ENCODE results near the gene WDR59. TPM values are rescaled to one million over a fixed set of nuclear protein-coding genes. Genes with fewer than 3 reads are reported as not detected.
A peak's percentile ranks its signal among the peaks of the same experiment; 100 is the strongest.

Gene WDR59
- total RNA-seq, 1 donor, result 14.8 TPM

GRCh38 chr16:74865922-74866598 is 118.9 kb downstream of the WDR59 start:
- Histone ChIP-seq H3K27me3 (ENCODE audit: insufficient read depth, low read length) (no peaks in the 10 kb centered on the region), H3K9me3 (ENCODE audit: low read depth, low read length) (no peaks in the 10 kb centered on the region), H3K4me1 (ENCODE audit: insufficient read depth, low read length) (peaks cover 6% of the 10 kb centered on the region), H3K36me3 (ENCODE audit: insufficient read depth, low read length) (no peaks in the 10 kb centered on the region), H3K27ac (ENCODE audit: low read depth, low read length) (no peak overlapping the region), H3K79me2 (ENCODE audit: insufficient read depth, low read length) (no peaks in the 10 kb centered on the region), H4K20me1 (ENCODE audit: insufficient read depth, low read length) (no peaks in the 10 kb centered on the region), H3K4me2 (ENCODE audit: insufficient read depth, low read length) (peak overlapping the region; percentile 80), H3K4me3 (ENCODE audit: insufficient read depth, low read length) (peak overlapping the region; percentile 63), H2AFZ (ENCODE audit: low read length) (peak overlapping the region; percentile 63)
- TF ChIP-seq, protein P1, sequence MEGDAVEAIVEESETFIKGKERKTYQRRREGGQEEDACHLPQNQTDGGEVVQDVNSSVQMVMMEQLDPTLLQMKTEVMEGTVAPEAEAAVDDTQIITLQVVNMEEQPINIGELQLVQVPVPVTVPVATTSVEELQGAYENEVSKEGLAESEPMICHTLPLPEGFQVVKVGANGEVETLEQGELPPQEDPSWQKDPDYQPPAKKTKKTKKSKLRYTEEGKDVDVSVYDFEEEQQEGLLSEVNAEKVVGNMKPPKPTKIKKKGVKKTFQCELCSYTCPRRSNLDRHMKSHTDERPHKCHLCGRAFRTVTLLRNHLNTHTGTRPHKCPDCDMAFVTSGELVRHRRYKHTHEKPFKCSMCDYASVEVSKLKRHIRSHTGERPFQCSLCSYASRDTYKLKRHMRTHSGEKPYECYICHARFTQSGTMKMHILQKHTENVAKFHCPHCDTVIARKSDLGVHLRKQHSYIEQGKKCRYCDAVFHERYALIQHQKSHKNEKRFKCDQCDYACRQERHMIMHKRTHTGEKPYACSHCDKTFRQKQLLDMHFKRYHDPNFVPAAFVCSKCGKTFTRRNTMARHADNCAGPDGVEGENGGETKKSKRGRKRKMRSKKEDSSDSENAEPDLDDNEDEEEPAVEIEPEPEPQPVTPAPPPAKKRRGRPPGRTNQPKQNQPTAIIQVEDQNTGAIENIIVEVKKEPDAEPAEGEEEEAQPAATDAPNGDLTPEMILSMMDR (IDR thresholded peaks at IDR 0.05; ENCODE audit: extremely low read depth, low read depth, low read length), result no peak
- no peak for DNase-seq (ENCODE audit: insufficient read length, low spot score, missing footprints)

- peak; percentile 88 for DNase-seq (ENCODE audit: insufficient read length, low spot score, missing footprints)
- H3K27ac ChIP-seq (ENCODE audit: low read depth, low read length), result no peak overlapping the region
- peaks cover 8% of the 10 kb centered on the region for H3K27me3 ChIP-seq (ENCODE audit: insufficient read depth, low read length)
- H3K79me2 ChIP-seq (ENCODE audit: insufficient read depth, low read length), result no peaks in the 10 kb centered on the region
- H3K4me3 ChIP-seq (ENCODE audit: insufficient read depth, low read length), result no peak overlapping the region
- no peaks in the 10 kb centered on the region for H3K36me3 ChIP-seq (ENCODE audit: insufficient read depth, low read length)
- H4K20me1 ChIP-seq (ENCODE audit: insufficient read depth, low read length), result no peaks in the 10 kb centered on the region
- peaks cover 6% of the 10 kb centered on the region for H3K4me1 ChIP-seq (ENCODE audit: insufficient read depth, low read length)
- no peaks in the 10 kb centered on the region for H3K9me3 ChIP-seq (ENCODE audit: low read depth, low read length)
- H2AFZ ChIP-seq (ENCODE audit: low read length), result no peak overlapping the region
- H3K4me2 ChIP-seq (ENCODE audit: insufficient read depth, low read length), result no peak overlapping the region
- TF ChIP-seq, protein P1 (IDR thresholded peaks at IDR 0.05; ENCODE audit: extremely low read depth, low read depth, low read length), result peak; percentile 74
Measured at GRCh38 chr16:74862743-74863244, 122.1 kb downstream of the WDR59 start.

GRCh38 chr16:74852500-74852875 is 132.4 kb downstream of the WDR59 start:
- Histone ChIP-seq H3K27ac (ENCODE audit: low read depth, low read length) (no peak overlapping the region), H3K36me3 (ENCODE audit: insufficient read depth, low read length) (no peaks in the 10 kb centered on the region), H4K20me1 (ENCODE audit: insufficient read depth, low read length) (no peaks in the 10 kb centered on the region), H3K79me2 (ENCODE audit: insufficient read depth, low read length) (no peaks in the 10 kb centered on the region), H3K4me2 (ENCODE audit: insufficient read depth, low read length) (no peak overlapping the region), H2AFZ (ENCODE audit: low read length) (no peak overlapping the region), H3K27me3 (ENCODE audit: insufficient read depth, low read length) (no peaks in the 10 kb centered on the region), H3K9me3 (ENCODE audit: low read depth, low read length) (no peaks in the 10 kb centered on the region), H3K4me3 (ENCODE audit: insufficient read depth, low read length) (no peak overlapping the region), H3K4me1 (ENCODE audit: insufficient read depth, low read length) (no peaks in the 10 kb centered on the region)
- no peak for DNase-seq (ENCODE audit: insufficient read length, low spot score, missing footprints)
- TF ChIP-seq, protein P1 (IDR thresholded peaks at IDR 0.05; ENCODE audit: extremely low read depth, low read depth, low read length), result no peak

DNA sequence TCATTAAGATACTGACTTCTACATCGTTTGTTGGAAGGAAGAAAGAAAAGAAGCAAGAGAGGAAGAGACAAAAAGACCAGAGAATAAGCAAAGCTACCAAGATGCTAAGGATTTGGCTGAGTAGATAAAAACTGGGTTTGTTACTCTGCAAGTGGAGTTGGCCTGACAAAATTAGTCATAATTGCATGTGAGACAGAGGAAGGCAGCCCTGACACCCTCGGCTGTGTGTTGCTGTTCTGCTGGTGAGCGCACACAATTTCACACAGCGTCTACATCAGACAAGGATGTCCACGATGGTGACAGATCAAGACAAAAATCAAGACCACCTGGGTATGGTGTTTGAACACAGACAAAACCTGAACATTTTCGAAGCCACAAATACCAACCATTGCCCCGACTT is 134.9 kb downstream of the WDR59 start:
- DNase-seq (ENCODE audit: insufficient read length, low spot score, missing footprints), result no peak
- H2AFZ ChIP-seq (ENCODE audit: low read length), result no peak overlapping the region
- no peak overlapping the region for H3K4me2 ChIP-seq (ENCODE audit: insufficient read depth, low read length)
- no peaks in the 10 kb centered on the region for H4K20me1 ChIP-seq (ENCODE audit: insufficient read depth, low read length)
- H3K36me3 ChIP-seq (ENCODE audit: insufficient read depth, low read length), result no peaks in the 10 kb centered on the region
- no peaks in the 10 kb centered on the region for H3K9me3 ChIP-seq (ENCODE audit: low read depth, low read length)
- no peaks in the 10 kb centered on the region for H3K79me2 ChIP-seq (ENCODE audit: insufficient read depth, low read length)
- no peaks in the 10 kb centered on the region for H3K4me1 ChIP-seq (ENCODE audit: insufficient read depth, low read length)
- no peak overlapping the region for H3K27ac ChIP-seq (ENCODE audit: low read depth, low read length)
- H3K27me3 ChIP-seq (ENCODE audit: insufficient read depth, low read length), result peaks cover 4% of the 10 kb centered on the region
- TF ChIP-seq, protein P1 (IDR thresholded peaks at IDR 0.05; ENCODE audit: extremely low read depth, low read depth, low read length), result no peak
- no peak overlapping the region for H3K4me3 ChIP-seq (ENCODE audit: insufficient read depth, low read length)
